K562 (cell line): Measurements from ENCODE around the gene LCP2. TPM values are rescaled to one million over a fixed set of nuclear protein-coding genes. Genes with fewer than 3 reads are reported as not detected.
A peak's percentile ranks its signal among the peaks of the same experiment; 100 is the strongest.

ENCODE experiments used
- CREB1 ChIP-seq, 2 experiments: sonication (generic) in 1 of 2; formaldehyde crosslinking in 1 of 2; IDR thresholded peaks; 2 replicates each; pipeline versions ENCODE4 v1.6.1 to v1.8.0; 2012 to 2022; ENCODE audit warnings: inconsistent platforms in 1 of 2, mild to moderate bottlenecking in 1 of 2, missing genetic modification reagents in 1 of 2, moderate library complexity in 1 of 2
- EZH2 ChIP-seq: IDR thresholded peaks from 2 replicates; pipeline ENCODE4 v1.6.1; 2012; ENCODE audit warnings: low read depth, mild to moderate bottlenecking, inconsistent platforms, low read length, borderline replicate concordance
- HLTF ChIP-seq: fragments of 450-650 bp; IDR thresholded peaks from 2 replicates; pipeline ENCODE4 v1.6.1; 2016
- ZNF184 ChIP-seq: sonication (generic); formaldehyde crosslinking; IDR thresholded peaks from 2 replicates; pipeline ENCODE4 v1.5.0; 2020; ENCODE audit warnings: missing genetic modification reagents
- ZNF316 ChIP-seq: fragments of 450-650 bp; IDR thresholded peaks from 2 replicates; pipeline ENCODE4 v1.6.1; 2016
- ZNF586 ChIP-seq: fragments of 450-650 bp; formaldehyde crosslinking; conservative IDR thresholded peaks from 2 replicates; pipeline ENCODE4 v1.4.0; 2020; ENCODE audit warnings: mild to moderate bottlenecking, moderate library complexity
- polyA plus RNA-seq, 8 experiments: library from polyadenylated mRNA; depleted of rRNA in 4 of 8; stranded (reverse) in 5 of 8; unstranded in 3 of 8; fragments of >200 nt; fragmentation: Nextera tagmentation in 2 of 8; fragmentation: Illumina TruSeq in 1 of 8; extraction: Ambion mirVana in 2 of 8; extraction: Trizol in 1 of 8; gene quantifications; 2 replicates each; pipeline versions ENCODE4 v1.2.1 to v1.2.3, GENCODE V29; 2011 to 2014; ENCODE audit warnings: inconsistent platforms in 1 of 8, missing spikeins in 1 of 8
- total RNA-seq, 7 experiments: library from RNA; depleted of rRNA in 6 of 7; stranded (reverse); fragments of >200 nt in 6 of 7; fragmentation: Illumina TruSeq in 2 of 7; extraction: Trizol in 2 of 7; gene quantifications; 2 replicates each; pipeline versions ENCODE4 v1.2.1 to v1.2.3, GENCODE V29; 2011 to 2021; ENCODE audit warnings: low replicate concordance in 1 of 7
- TF ChIP-seq, protein P1 (sequence below): fragments of 200-600 bp; sonication (generic); IDR thresholded peaks from one replicate; pipeline ENCODE4 v1.6.1; 2012; ENCODE audit warnings: mild to moderate bottlenecking, low read depth, low read length, inconsistent platforms
- TF ChIP-seq, protein P2 (sequence below): fragments of 450-650 bp; IDR thresholded peaks from 2 replicates; pipeline ENCODE4 v1.6.1; 2016
- TF ChIP-seq, protein P3 (sequence below): fragments of 200-400 bp; formaldehyde crosslinking; IDR thresholded peaks from 2 replicates; pipeline ENCODE4 v1.6.1; 2017; ENCODE audit warnings: mild to moderate bottlenecking, low read depth, low read length, moderate library complexity

The LCP2 gene
- total and polyA plus RNA-seq, 9 of the 15 experiments (the other 6 are each of a cell fraction or from before 2014, with no cell fraction given): 4.0 to 31.3 (median 14.6) TPM

DNA sequence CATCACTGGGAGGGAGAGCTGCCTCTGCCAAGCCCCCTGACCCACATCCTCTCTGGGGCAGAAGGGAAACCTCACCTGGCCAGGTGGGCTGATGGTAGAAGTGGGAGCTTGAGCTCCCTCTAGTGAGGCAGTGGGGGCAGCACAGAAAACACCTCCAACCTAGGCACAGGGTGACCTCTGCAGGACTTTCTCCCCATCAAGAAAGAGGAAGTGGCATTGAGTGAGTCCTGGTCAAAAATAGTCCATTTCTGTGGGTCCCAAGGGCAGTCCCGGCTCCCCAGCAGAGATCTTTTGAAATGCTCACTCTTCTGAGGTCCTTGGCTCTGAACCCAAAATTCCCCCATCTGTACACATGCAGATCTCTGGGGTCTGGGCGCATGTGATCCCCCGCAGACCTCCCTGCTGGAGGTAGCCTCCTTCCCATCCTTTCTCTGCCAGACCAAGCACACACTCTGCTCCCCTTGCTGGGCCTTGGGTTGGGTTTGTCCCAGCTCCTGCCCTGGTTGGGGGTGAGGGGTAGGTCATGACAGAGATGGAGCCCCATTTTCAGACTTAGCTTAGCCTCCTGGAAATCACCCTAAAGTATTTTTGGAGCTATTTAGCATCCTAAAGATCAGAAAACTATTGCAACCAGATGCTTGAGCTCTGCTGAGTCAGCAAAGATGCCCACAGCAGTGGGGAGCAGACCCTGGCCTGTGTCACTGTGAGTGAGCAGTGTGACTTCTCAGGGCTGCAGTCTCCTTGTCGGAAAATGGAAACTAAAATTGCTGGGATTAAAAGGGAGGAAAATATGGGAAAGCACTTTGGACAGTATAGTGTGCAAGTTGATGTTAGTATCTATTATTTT lies 41.6 kb upstream of the LCP2 start (continued):
- TF ChIP-seq, protein P1, sequence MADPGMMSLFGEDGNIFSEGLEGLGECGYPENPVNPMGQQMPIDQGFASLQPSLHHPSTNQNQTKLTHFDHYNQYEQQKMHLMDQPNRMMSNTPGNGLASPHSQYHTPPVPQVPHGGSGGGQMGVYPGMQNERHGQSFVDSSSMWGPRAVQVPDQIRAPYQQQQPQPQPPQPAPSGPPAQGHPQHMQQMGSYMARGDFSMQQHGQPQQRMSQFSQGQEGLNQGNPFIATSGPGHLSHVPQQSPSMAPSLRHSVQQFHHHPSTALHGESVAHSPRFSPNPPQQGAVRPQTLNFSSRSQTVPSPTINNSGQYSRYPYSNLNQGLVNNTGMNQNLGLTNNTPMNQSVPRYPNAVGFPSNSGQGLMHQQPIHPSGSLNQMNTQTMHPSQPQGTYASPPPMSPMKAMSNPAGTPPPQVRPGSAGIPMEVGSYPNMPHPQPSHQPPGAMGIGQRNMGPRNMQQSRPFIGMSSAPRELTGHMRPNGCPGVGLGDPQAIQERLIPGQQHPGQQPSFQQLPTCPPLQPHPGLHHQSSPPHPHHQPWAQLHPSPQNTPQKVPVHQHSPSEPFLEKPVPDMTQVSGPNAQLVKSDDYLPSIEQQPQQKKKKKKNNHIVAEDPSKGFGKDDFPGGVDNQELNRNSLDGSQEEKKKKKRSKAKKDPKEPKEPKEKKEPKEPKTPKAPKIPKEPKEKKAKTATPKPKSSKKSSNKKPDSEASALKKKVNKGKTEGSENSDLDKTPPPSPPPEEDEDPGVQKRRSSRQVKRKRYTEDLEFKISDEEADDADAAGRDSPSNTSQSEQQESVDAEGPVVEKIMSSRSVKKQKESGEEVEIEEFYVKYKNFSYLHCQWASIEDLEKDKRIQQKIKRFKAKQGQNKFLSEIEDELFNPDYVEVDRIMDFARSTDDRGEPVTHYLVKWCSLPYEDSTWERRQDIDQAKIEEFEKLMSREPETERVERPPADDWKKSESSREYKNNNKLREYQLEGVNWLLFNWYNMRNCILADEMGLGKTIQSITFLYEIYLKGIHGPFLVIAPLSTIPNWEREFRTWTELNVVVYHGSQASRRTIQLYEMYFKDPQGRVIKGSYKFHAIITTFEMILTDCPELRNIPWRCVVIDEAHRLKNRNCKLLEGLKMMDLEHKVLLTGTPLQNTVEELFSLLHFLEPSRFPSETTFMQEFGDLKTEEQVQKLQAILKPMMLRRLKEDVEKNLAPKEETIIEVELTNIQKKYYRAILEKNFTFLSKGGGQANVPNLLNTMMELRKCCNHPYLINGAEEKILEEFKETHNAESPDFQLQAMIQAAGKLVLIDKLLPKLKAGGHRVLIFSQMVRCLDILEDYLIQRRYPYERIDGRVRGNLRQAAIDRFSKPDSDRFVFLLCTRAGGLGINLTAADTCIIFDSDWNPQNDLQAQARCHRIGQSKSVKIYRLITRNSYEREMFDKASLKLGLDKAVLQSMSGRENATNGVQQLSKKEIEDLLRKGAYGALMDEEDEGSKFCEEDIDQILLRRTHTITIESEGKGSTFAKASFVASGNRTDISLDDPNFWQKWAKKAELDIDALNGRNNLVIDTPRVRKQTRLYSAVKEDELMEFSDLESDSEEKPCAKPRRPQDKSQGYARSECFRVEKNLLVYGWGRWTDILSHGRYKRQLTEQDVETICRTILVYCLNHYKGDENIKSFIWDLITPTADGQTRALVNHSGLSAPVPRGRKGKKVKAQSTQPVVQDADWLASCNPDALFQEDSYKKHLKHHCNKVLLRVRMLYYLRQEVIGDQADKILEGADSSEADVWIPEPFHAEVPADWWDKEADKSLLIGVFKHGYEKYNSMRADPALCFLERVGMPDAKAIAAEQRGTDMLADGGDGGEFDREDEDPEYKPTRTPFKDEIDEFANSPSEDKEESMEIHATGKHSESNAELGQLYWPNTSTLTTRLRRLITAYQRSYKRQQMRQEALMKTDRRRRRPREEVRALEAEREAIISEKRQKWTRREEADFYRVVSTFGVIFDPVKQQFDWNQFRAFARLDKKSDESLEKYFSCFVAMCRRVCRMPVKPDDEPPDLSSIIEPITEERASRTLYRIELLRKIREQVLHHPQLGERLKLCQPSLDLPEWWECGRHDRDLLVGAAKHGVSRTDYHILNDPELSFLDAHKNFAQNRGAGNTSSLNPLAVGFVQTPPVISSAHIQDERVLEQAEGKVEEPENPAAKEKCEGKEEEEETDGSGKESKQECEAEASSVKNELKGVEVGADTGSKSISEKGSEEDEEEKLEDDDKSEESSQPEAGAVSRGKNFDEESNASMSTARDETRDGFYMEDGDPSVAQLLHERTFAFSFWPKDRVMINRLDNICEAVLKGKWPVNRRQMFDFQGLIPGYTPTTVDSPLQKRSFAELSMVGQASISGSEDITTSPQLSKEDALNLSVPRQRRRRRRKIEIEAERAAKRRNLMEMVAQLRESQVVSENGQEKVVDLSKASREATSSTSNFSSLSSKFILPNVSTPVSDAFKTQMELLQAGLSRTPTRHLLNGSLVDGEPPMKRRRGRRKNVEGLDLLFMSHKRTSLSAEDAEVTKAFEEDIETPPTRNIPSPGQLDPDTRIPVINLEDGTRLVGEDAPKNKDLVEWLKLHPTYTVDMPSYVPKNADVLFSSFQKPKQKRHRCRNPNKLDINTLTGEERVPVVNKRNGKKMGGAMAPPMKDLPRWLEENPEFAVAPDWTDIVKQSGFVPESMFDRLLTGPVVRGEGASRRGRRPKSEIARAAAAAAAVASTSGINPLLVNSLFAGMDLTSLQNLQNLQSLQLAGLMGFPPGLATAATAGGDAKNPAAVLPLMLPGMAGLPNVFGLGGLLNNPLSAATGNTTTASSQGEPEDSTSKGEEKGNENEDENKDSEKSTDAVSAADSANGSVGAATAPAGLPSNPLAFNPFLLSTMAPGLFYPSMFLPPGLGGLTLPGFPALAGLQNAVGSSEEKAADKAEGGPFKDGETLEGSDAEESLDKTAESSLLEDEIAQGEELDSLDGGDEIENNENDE: no peak
- TF ChIP-seq ZNF184 (CRISPR knock-in tag) (no peak), EZH2 (no peak), ZNF586 (CRISPR knock-in tag) (no peak), HLTF (no peak), ZNF316 (peak; percentile 86), CREB1 (IDR thresholded peaks at IDR 0.05) (no peak), CREB1 (CRISPR knock-in tag; IDR thresholded peaks at IDR 0.05) (no peak)
- TF ChIP-seq, protein P2, sequence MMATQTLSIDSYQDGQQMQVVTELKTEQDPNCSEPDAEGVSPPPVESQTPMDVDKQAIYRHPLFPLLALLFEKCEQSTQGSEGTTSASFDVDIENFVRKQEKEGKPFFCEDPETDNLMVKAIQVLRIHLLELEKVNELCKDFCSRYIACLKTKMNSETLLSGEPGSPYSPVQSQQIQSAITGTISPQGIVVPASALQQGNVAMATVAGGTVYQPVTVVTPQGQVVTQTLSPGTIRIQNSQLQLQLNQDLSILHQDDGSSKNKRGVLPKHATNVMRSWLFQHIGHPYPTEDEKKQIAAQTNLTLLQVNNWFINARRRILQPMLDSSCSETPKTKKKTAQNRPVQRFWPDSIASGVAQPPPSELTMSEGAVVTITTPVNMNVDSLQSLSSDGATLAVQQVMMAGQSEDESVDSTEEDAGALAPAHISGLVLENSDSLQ: no peak
- TF ChIP-seq, protein P3, sequence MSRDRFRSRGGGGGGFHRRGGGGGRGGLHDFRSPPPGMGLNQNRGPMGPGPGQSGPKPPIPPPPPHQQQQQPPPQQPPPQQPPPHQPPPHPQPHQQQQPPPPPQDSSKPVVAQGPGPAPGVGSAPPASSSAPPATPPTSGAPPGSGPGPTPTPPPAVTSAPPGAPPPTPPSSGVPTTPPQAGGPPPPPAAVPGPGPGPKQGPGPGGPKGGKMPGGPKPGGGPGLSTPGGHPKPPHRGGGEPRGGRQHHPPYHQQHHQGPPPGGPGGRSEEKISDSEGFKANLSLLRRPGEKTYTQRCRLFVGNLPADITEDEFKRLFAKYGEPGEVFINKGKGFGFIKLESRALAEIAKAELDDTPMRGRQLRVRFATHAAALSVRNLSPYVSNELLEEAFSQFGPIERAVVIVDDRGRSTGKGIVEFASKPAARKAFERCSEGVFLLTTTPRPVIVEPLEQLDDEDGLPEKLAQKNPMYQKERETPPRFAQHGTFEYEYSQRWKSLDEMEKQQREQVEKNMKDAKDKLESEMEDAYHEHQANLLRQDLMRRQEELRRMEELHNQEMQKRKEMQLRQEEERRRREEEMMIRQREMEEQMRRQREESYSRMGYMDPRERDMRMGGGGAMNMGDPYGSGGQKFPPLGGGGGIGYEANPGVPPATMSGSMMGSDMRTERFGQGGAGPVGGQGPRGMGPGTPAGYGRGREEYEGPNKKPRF: no peak
